ENCODE measurements around the gene PKIG. TPM values are rescaled to one million over a fixed set of nuclear protein-coding genes. Genes with fewer than 3 reads are reported as not detected.

Gene PKIG
- total RNA-seq, 2 donors from 2014 or later: 125 to 186 TPM

DNA sequence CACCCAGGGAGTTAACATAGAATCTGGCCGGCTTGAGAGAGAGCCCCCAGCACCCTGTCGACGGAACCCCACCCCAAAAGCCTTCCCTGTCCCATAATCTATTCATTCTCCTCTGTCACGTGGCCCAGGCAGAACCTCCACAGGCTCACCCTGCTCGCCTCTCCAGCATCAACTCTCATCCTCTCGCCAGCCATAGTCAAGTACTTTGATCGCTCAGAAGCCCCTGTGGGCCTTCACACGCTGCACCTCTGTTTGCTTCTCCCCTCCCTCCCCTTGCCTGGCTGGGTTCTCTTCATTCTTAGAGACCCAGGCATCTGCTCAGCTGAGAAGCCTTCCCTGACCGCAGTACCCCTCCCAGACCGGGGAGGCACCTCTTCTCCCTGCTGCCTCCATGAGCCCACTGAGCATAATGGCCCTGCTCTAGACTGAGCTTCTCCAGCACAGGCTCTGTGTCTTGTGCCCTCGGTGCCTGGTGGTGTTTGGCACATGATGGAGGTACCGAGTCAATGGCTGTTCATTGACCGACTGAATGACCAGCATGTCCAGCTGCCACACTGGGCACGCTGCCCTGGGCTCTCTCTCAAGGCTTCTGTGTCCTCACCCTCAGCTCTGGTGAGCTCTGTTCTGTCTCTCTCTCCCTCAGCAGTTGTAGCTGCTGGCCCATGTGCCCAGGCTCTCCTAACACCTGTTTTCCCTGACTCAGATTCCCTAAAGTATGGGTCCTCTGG, 33.7 kb downstream of the PKIG start:
- no peak for TF ChIP-seq CTCF (IDR thresholded peaks at IDR 0.05)
- H3K27me3 ChIP-seq (replicated peaks; ENCODE audit: insufficient read depth): no peaks in the 10 kb centered on the region
- H3K4me1 ChIP-seq (ENCODE audit: control insufficient read depth in 1 of 2, low read depth in 2 of 2): peaks cover 10 to 46% of the 10 kb centered on the region in 2 donors

GRCh38 chr20:44616604-44616964, 34.2 kb downstream of the PKIG start:
- Histone ChIP-seq H3K9me3 (no peaks in the 10 kb centered on the region), H3K27me3 (replicated peaks; ENCODE audit: insufficient read depth) (no peaks in the 10 kb centered on the region), H3K27ac (peak overlapping the region; percentile 73 to 74), H3K36me3 (peaks cover 15% of the 10 kb centered on the region), H3K4me3 (no peak overlapping the region), H3K4me1 (ENCODE audit: control insufficient read depth in 1 of 2, low read depth in 2 of 2) (peaks cover 10 to 46% of the 10 kb centered on the region in 2 donors)
- ATAC-seq (ENCODE audit: insufficient number of reproducible peaks, low FRiP score, low read depth) (no peak), DNase-seq (ENCODE audit: low spot score) (no peak)
- TF ChIP-seq CTCF (IDR thresholded peaks at IDR 0.05): no peak

More for the DNA sequence above, 33.7 kb downstream of the PKIG start:
- no peak overlapping the region for H3K4me3 ChIP-seq
- no peaks in the 10 kb centered on the region for H3K9me3 ChIP-seq
- no peak for ATAC-seq (ENCODE audit: insufficient number of reproducible peaks, low FRiP score, low read depth)
- DNase-seq (ENCODE audit: low spot score): no peak
- H3K36me3 ChIP-seq: peaks cover 15% of the 10 kb centered on the region
- H3K27ac ChIP-seq: peak overlapping the region; percentile 73 to 74

- no peak overlapping the region for H3K4me3 ChIP-seq
- H3K4me1 ChIP-seq (ENCODE audit: control insufficient read depth in 1 of 2, low read depth in 2 of 2): peaks cover 10 to 34% of the 10 kb centered on the region in 2 donors
- no peak for TF ChIP-seq CTCF (IDR thresholded peaks at IDR 0.05)
- no peak for DNase-seq (ENCODE audit: low spot score)
- H3K27ac ChIP-seq: no peak overlapping the region
- no peak for ATAC-seq (ENCODE audit: insufficient number of reproducible peaks, low FRiP score, low read depth)
- no peaks in the 10 kb centered on the region for H3K27me3 ChIP-seq (replicated peaks; ENCODE audit: insufficient read depth)
- H3K36me3 ChIP-seq: peaks cover 15% of the 10 kb centered on the region
- no peaks in the 10 kb centered on the region for H3K9me3 ChIP-seq
These were observed 35.9 kb downstream of the PKIG start for GRCh38 chr20:44618318-44618731.

DNA sequence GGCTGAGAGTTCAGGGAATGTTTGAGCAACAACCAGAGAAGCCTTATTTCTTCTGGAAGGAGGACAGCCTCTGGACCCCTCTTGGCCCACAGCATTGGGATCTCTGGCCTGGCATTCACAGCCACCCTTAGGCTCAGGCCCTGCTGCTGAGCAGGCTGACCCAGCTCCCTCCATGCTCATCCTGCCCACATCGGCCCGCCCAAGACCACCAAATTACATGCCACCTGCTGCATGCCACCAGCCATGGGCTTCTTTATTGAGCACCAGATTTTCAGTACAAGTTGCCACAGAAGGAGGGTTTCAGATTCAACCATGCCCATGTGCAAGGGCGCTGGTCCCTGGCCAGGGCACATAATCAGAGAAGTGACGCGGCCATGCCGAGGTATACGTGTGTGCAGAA, 36.9 kb downstream of the PKIG start:
- ATAC-seq (ENCODE audit: insufficient number of reproducible peaks, low FRiP score, low read depth) (no peak), DNase-seq (ENCODE audit: low spot score) (no peak)
- Histone ChIP-seq H3K27ac (no peak overlapping the region), H3K9me3 (no peaks in the 10 kb centered on the region), H3K4me1 (ENCODE audit: control insufficient read depth in 1 of 2, low read depth in 2 of 2) (peaks cover 10 to 27% of the 10 kb centered on the region in 2 donors), H3K36me3 (peaks cover 15% of the 10 kb centered on the region), H3K27me3 (replicated peaks; ENCODE audit: insufficient read depth) (no peaks in the 10 kb centered on the region), H3K4me3 (no peak overlapping the region)
- no peak for TF ChIP-seq CTCF (IDR thresholded peaks at IDR 0.05)

DNA sequence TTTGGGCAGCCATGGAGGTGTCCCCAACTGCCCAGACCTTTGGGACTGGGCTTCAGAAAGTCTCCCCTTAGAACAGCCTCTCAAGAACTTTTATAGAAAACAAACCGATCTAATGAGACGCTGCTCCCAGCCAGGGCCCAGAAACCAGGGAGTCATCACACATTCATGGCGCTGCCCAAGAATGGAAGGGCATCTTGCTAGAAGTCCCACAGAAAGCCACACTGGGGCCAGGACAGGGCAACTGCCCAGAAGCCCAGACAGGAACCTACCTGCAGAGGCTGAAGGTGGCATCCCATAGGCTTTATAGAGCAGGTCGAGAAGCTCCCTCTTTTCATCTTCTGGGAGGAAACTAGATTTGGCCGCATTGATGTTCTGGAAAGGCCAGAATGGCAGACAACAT, 37.7 kb downstream of the PKIG start:
- H3K4me3 ChIP-seq: no peak overlapping the region
- H3K36me3 ChIP-seq: peaks cover 15% of the 10 kb centered on the region
- no peaks in the 10 kb centered on the region for H3K9me3 ChIP-seq
- no peak for TF ChIP-seq CTCF (IDR thresholded peaks at IDR 0.05)
- no peaks in the 10 kb centered on the region for H3K27me3 ChIP-seq (replicated peaks; ENCODE audit: insufficient read depth)
- H3K4me1 ChIP-seq (ENCODE audit: control insufficient read depth in 1 of 2, low read depth in 2 of 2): peaks cover 7 to 20% of the 10 kb centered on the region in 2 donors
- ATAC-seq (ENCODE audit: insufficient number of reproducible peaks, low FRiP score, low read depth): no peak
- H3K27ac ChIP-seq: no peak overlapping the region
- no peak for DNase-seq (ENCODE audit: low spot score)

All from thoracic aorta (tissue), 2 donors.